IgD-negative memory B cell (primary cell): Measurements from ENCODE around the gene RACGAP1. TPM values are rescaled to one million over a fixed set of nuclear protein-coding genes. Genes with fewer than 3 reads are reported as not detected.
A peak's percentile ranks its signal among the peaks of the same experiment; 100 is the strongest.

ENCODE experiments used
- H3K27ac Mint-ChIP-seq, 3 donors: one replicate each; pipeline ENCODE4 v1.8.0; 2020 to 2022; ENCODE audit warnings: mild to moderate bottlenecking in 3 of 3, mixed read lengths in 3 of 3, moderate library complexity in 1 of 3
- H3K27me3 Mint-ChIP-seq: one replicate; pipeline ENCODE4 v1.8.0; 2021; ENCODE audit warnings: mixed read lengths
- H3K36me3 Mint-ChIP-seq: one replicate; pipeline ENCODE4 v1.8.0; 2020; ENCODE audit warnings: mild to moderate bottlenecking, mixed read lengths
- H3K4me1 Mint-ChIP-seq, 3 donors: one replicate each; pipeline ENCODE4 v1.8.0; 2020 to 2022; ENCODE audit warnings: mixed read lengths in 3 of 3, mild to moderate bottlenecking in 1 of 3
- H3K4me3 Mint-ChIP-seq, 4 donors: one replicate each; pipeline ENCODE4 v1.8.0; 2020 to 2022; ENCODE audit warnings: mild to moderate bottlenecking in 4 of 4, mixed read lengths in 4 of 4, moderate library complexity in 3 of 4
- H3K9me3 Mint-ChIP-seq, 3 donors: one replicate each; pipeline ENCODE4 v1.8.0; 2020 to 2021; ENCODE audit warnings: mixed read lengths in 3 of 3, mild to moderate bottlenecking in 1 of 3
- polyA plus RNA-seq: library from polyadenylated mRNA; unstranded; fragments of 300-500 nt; fragmentation: Illumina TruSeq; gene quantifications from one replicate; pipeline ENCODE4 v1.2.3, GENCODE V29; 2021

The RACGAP1 gene
- polyA plus RNA-seq, 1 donor from 2014 or later: 13.7 TPM

GRCh38 chr12:50060120-50060468, 34.8 kb upstream of the RACGAP1 start:
- Mint-ChIP-seq H3K4me3 (peak overlapping the region in 2 of 4 donors; percentile 51 to 55), H3K4me1 (peaks cover 8 to 14% (median 14%) of the 10 kb centered on the region in 3 donors), H3K9me3 (no peaks in the 10 kb centered on the region), H3K27ac (no peak overlapping the region), H3K27me3 (peaks cover 50% of the 10 kb centered on the region), H3K36me3 (no peaks in the 10 kb centered on the region)

- Mint-ChIP-seq H3K9me3 (no peaks in the 10 kb centered on the region), H3K27me3 (peaks cover 50% of the 10 kb centered on the region), H3K4me3 (peak overlapping the region in 3 of 4 donors; percentile 51 to 55 (median 51)), H3K27ac (no peak overlapping the region), H3K36me3 (no peaks in the 10 kb centered on the region), H3K4me1 (peaks cover 8 to 14% (median 14%) of the 10 kb centered on the region in 3 donors)
Measured at GRCh38 chr12:50059440-50060119, 34.3 kb upstream of the RACGAP1 start.

- Mint-ChIP-seq H3K27ac (no peak overlapping the region), H3K9me3 (no peaks in the 10 kb centered on the region), H3K36me3 (no peaks in the 10 kb centered on the region), H3K27me3 (peaks cover 50% of the 10 kb centered on the region), H3K4me3 (peak overlapping the region; percentile 41 to 77 (median 60)), H3K4me1 (peaks cover 8 to 14% (median 14%) of the 10 kb centered on the region in 3 donors)
Measured at GRCh38 chr12:50058743-50059312, 33.5 kb upstream of the RACGAP1 start.

- no peaks in the 10 kb centered on the region for H3K36me3 Mint-ChIP-seq
- H3K27ac Mint-ChIP-seq: no peak overlapping the region
- H3K4me1 Mint-ChIP-seq: peaks cover 8 to 14% (median 14%) of the 10 kb centered on the region in 3 donors
- peaks cover 47% of the 10 kb centered on the region for H3K27me3 Mint-ChIP-seq
- H3K9me3 Mint-ChIP-seq: no peaks in the 10 kb centered on the region
- H3K4me3 Mint-ChIP-seq: peak overlapping the region in 3 of 4 donors; percentile 54 to 77 (median 67)
Measured at GRCh38 chr12:50057896-50058670, 32.8 kb upstream of the RACGAP1 start.

GRCh38 chr12:50057000-50057841, 31.9 kb upstream of the RACGAP1 start, which contains the start of gene ASIC1:
TSS of gene ASIC1 (plus strand) at chr12:50057596. CDS start at chr12:50058767, 1,171 bp downstream.
- H3K9me3 Mint-ChIP-seq: no peaks in the 10 kb centered on the region
- no peaks in the 10 kb centered on the region for H3K36me3 Mint-ChIP-seq
- H3K4me1 Mint-ChIP-seq: peaks cover 8 to 14% (median 14%) of the 10 kb centered on the region in 3 donors
- peak within 1 kb of the TSS in 2 of 3 donors; percentile 2 to 43 for H3K27ac Mint-ChIP-seq
- peaks cover 44% of the 10 kb centered on the region for H3K27me3 Mint-ChIP-seq
- H3K4me3 Mint-ChIP-seq: peak within 1 kb of the TSS; percentile 50 to 94 (median 86)

- Mint-ChIP-seq H3K9me3 (no peaks in the 10 kb centered on the region), H3K4me1 (peaks cover 8 to 15% (median 14%) of the 10 kb centered on the region in 3 donors), H3K27me3 (peaks cover 39% of the 10 kb centered on the region), H3K27ac (peak overlapping the region in 2 of 3 donors; percentile 2 to 43), H3K4me3 (peak overlapping the region; percentile 50 to 91 (median 86)), H3K36me3 (no peaks in the 10 kb centered on the region)
Measured at GRCh38 chr12:50056639-50056976, 31.3 kb upstream of the RACGAP1 start.

GRCh38 chr12:50055831-50056638, 30.7 kb upstream of the RACGAP1 start:
- Mint-ChIP-seq H3K36me3 (no peaks in the 10 kb centered on the region), H3K4me3 (peak overlapping the region; percentile 27 to 91 (median 70)), H3K27me3 (peaks cover 34% of the 10 kb centered on the region), H3K9me3 (no peaks in the 10 kb centered on the region), H3K4me1 (peaks cover 8 to 15% (median 14%) of the 10 kb centered on the region in 3 donors), H3K27ac (peak overlapping the region in 1 of 3 donors; percentile 2)

- H3K9me3 Mint-ChIP-seq: no peaks in the 10 kb centered on the region
- peaks cover 37% of the 10 kb centered on the region for H3K27me3 Mint-ChIP-seq
- H3K4me1 Mint-ChIP-seq: peaks cover 8 to 17% (median 14%) of the 10 kb centered on the region in 3 donors
- H3K27ac Mint-ChIP-seq: no peak overlapping the region
- H3K4me3 Mint-ChIP-seq: no peak overlapping the region
- no peaks in the 10 kb centered on the region for H3K36me3 Mint-ChIP-seq
Measured at GRCh38 chr12:50053583-50053982, 28.3 kb upstream of the RACGAP1 start.

- H3K36me3 Mint-ChIP-seq: no peaks in the 10 kb centered on the region
- H3K4me1 Mint-ChIP-seq: peaks cover 8 to 17% (median 14%) of the 10 kb centered on the region in 3 donors
- no peak overlapping the region for H3K27ac Mint-ChIP-seq
- H3K9me3 Mint-ChIP-seq: no peaks in the 10 kb centered on the region
- H3K27me3 Mint-ChIP-seq: peaks cover 36% of the 10 kb centered on the region
- H3K4me3 Mint-ChIP-seq: no peak overlapping the region
Measured at GRCh38 chr12:50052964-50053363, 27.7 kb upstream of the RACGAP1 start.

GRCh38 chr12:50052544-50052943, 27.2 kb upstream of the RACGAP1 start:
- H3K27me3 Mint-ChIP-seq: peaks cover 36% of the 10 kb centered on the region
- no peaks in the 10 kb centered on the region for H3K36me3 Mint-ChIP-seq
- no peak overlapping the region for H3K27ac Mint-ChIP-seq
- no peaks in the 10 kb centered on the region for H3K9me3 Mint-ChIP-seq
- H3K4me3 Mint-ChIP-seq: no peak overlapping the region
- H3K4me1 Mint-ChIP-seq: peaks cover 8 to 17% (median 14%) of the 10 kb centered on the region in 3 donors

GRCh38 chr12:50051101-50051806, 26.0 kb upstream of the RACGAP1 start:
- Mint-ChIP-seq H3K4me1 (peaks cover 6 to 9% (median 7%) of the 10 kb centered on the region in 3 donors), H3K27ac (peak overlapping the region in 1 of 3 donors; percentile 69), H3K36me3 (no peaks in the 10 kb centered on the region), H3K9me3 (no peaks in the 10 kb centered on the region), H3K4me3 (no peak overlapping the region), H3K27me3 (peaks cover 27% of the 10 kb centered on the region)

- Mint-ChIP-seq H3K27me3 (peaks cover 20% of the 10 kb centered on the region), H3K36me3 (no peaks in the 10 kb centered on the region), H3K4me1 (peaks cover 0 to 3% (median 0%) of the 10 kb centered on the region in 3 donors), H3K4me3 (no peak overlapping the region), H3K9me3 (no peaks in the 10 kb centered on the region), H3K27ac (no peak overlapping the region)
Measured at GRCh38 chr12:50050410-50051098, 25.3 kb upstream of the RACGAP1 start.

- peaks cover 19% of the 10 kb centered on the region for H3K27me3 Mint-ChIP-seq
- H3K27ac Mint-ChIP-seq: no peak overlapping the region
- H3K9me3 Mint-ChIP-seq: no peaks in the 10 kb centered on the region
- no peak overlapping the region for H3K4me3 Mint-ChIP-seq
- H3K4me1 Mint-ChIP-seq: peaks cover 0 to 3% (median 0%) of the 10 kb centered on the region in 3 donors
- H3K36me3 Mint-ChIP-seq: no peaks in the 10 kb centered on the region
Measured at GRCh38 chr12:50050119-50050385, 24.8 kb upstream of the RACGAP1 start.
